Keratinocyte (primary cell): Measurements from ENCODE around the gene NAA15. TPM values are rescaled to one million over a fixed set of nuclear protein-coding genes. Genes with fewer than 3 reads are reported as not detected.

Source experiments
- DNase-seq: peaks from one replicate; pipeline ENCODE4 v3.0.0-alpha.2; 2011; ENCODE audit warnings: low read depth, missing footprints, low spot score
- FAIRE-seq: peaks from 2 replicates; lab custom pipeline; 2011; peaks lifted over from hg19 to GRCh38; lab: Jason Lieb, UNC
- H2AFZ ChIP-seq: 2 replicates; pipeline ENCODE4 v1.6.0; 2012; ENCODE audit warnings: low read length, control low read depth, inconsistent platforms; ENCODE audit not compliant: control insufficient read depth
- H3K27ac ChIP-seq: 2 replicates; pipeline ENCODE4 v1.5.1; 2011; ENCODE audit warnings: low read length; ENCODE audit not compliant: control insufficient read depth, insufficient read depth
- H3K27me3 ChIP-seq: 3 replicates; pipeline ENCODE4 v1.6.0; 2011; ENCODE audit warnings: low read length; ENCODE audit not compliant: control insufficient read depth, insufficient read depth; ENCODE audit errors: extremely low read depth
- H3K36me3 ChIP-seq, 2 experiments: 2 replicates in 1 of 2; 3 replicates in 1 of 2; pipeline ENCODE4 v1.5.1; 2011; ENCODE audit warnings: low read length in 2 of 2, mild to moderate bottlenecking in 1 of 2; ENCODE audit not compliant: control insufficient read depth in 2 of 2, insufficient read depth in 2 of 2; ENCODE audit errors: extremely low read depth in 1 of 2
- H3K4me1 ChIP-seq: 3 replicates; pipeline ENCODE4 v1.5.1; 2011; ENCODE audit warnings: low read length; ENCODE audit not compliant: control insufficient read depth, insufficient read depth; ENCODE audit errors: extremely low read depth
- H3K4me2 ChIP-seq: 3 replicates; pipeline ENCODE4 v1.6.0; 2011; ENCODE audit warnings: low read depth, low read length; ENCODE audit not compliant: control insufficient read depth, insufficient read depth; ENCODE audit errors: extremely low read depth
- H3K4me3 ChIP-seq, 3 experiments: fragments of 200-600 bp in 1 of 3; sonication (generic) in 1 of 3; 2 replicates in 2 of 3; 3 replicates in 1 of 3; pipeline ENCODE4 v1.5.1; 2011 to 2016; ENCODE audit warnings: low read length in 3 of 3, mild to moderate bottlenecking in 3 of 3, control low read depth in 2 of 3, inconsistent platforms in 1 of 3, low read depth in 1 of 3, mixed read lengths in 1 of 3, mixed run types in 1 of 3, moderate library complexity in 1 of 3; ENCODE audit not compliant: control insufficient read depth in 2 of 3, insufficient read depth in 2 of 3; ENCODE audit errors: extremely low read depth in 1 of 3
- H3K79me2 ChIP-seq: 2 replicates; pipeline ENCODE4 v1.6.0; 2012; ENCODE audit warnings: low read length; ENCODE audit not compliant: control insufficient read depth, insufficient read depth
- H3K9ac ChIP-seq: 3 replicates; pipeline ENCODE4 v1.6.0; 2011; ENCODE audit warnings: low read length; ENCODE audit not compliant: control insufficient read depth, insufficient read depth; ENCODE audit errors: extremely low read depth
- H3K9me1 ChIP-seq: 3 replicates; pipeline ENCODE4 v1.6.0; 2011; ENCODE audit warnings: low read length; ENCODE audit not compliant: control insufficient read depth, insufficient read depth; ENCODE audit errors: extremely low read depth
- H3K9me3 ChIP-seq: 2 replicates; pipeline ENCODE4 v1.5.1; 2012; ENCODE audit warnings: low read depth, low read length; ENCODE audit not compliant: control insufficient read depth
- H4K20me1 ChIP-seq: 3 replicates; pipeline ENCODE4 v1.6.0; 2011; ENCODE audit warnings: low read length; ENCODE audit not compliant: control insufficient read depth, insufficient read depth; ENCODE audit errors: extremely low read depth
- CTCF ChIP-seq, 3 experiments: IDR thresholded peaks in 1 of 3; conservative IDR thresholded peaks in 1 of 3; optimal IDR thresholded peaks in 1 of 3; 2 replicates in 2 of 3; 3 replicates in 1 of 3; pipeline versions ENCODE3 to v1.5.1; 2011; ENCODE audit warnings: low read length in 3 of 3, mild to moderate bottlenecking in 3 of 3, moderate library complexity in 2 of 3, control low read depth in 1 of 3, inconsistent platforms in 1 of 3; ENCODE audit not compliant: insufficient read depth in 2 of 3; ENCODE audit errors: extremely low read depth in 1 of 3
- EZH2 ChIP-seq: IDR thresholded peaks from one replicate; pipeline ENCODE4 v1.6.1; 2012; ENCODE audit warnings: inconsistent platforms, mild to moderate bottlenecking, low read length, moderate library complexity
- dilution Hi-C: fragments of 300-500 bp; cut with MboI; formaldehyde crosslinking; loops from one replicate; pipeline ENCODE4 v1.7.0; 2020; ENCODE audit warnings: low sequenced_read_pairs; ENCODE audit not compliant: extremely low pct_ligation_motif_present
- polyA plus RNA-seq, 5 experiments: library from polyadenylated mRNA; depleted of rRNA in 3 of 5; stranded (reverse) in 3 of 5; stranded (forward) in 1 of 5; unstranded in 1 of 5; fragments of >200 nt; gene quantifications; 1 replicate in 1 of 5; 2 replicates in 3 of 5; 3 replicates in 1 of 5; pipeline versions ENCODE4 v1.2.1 to v1.2.3, GENCODE V29; 2011 to 2012; ENCODE audit warnings: missing spikeins in 2 of 5, low read depth in 1 of 5, low replicate concordance in 1 of 5

NAA15 gene
- polyA plus RNA-seq, 1 donor (not counting 4 experiments of a cell fraction or from before 2014, with no cell fraction given): 37.2 TPM

GRCh38 chr4:139457318-139457717 is 156.0 kb downstream of the NAA15 start:
- DNase-seq: no peak
- Histone ChIP-seq H3K4me1 (peaks cover 24% of the 10 kb centered on the region), H2AFZ (no peak overlapping the region), H3K9me1 (peaks cover 3% of the 10 kb centered on the region), H3K9ac (no peak overlapping the region), H3K4me2 (no peak overlapping the region), H3K4me3 (no peak overlapping the region), H3K9me3 (no peaks in the 10 kb centered on the region), H3K27ac (no peak overlapping the region), H3K27me3 (no peaks in the 10 kb centered on the region), H3K36me3 (no peaks in the 10 kb centered on the region), H4K20me1 (no peaks in the 10 kb centered on the region), H3K79me2 (peaks cover 57% of the 10 kb centered on the region)
- dilution Hi-C loops: no loop called here
- TF ChIP-seq CTCF (optimal IDR thresholded peaks at IDR 0.05 in 1 of 3, IDR thresholded peaks at IDR 0.05 in 1 of 3, conservative IDR thresholded peaks at IDR 0.05 in 1 of 3; ENCODE audit: extremely low read depth in 1 of 3, insufficient read depth in 2 of 3, low read length in 3 of 3) (no peak), EZH2 (no peak)
- FAIRE-seq: no peak

- dilution Hi-C loops: no loop called here
- H4K20me1 ChIP-seq: no peaks in the 10 kb centered on the region
Observed at GRCh38 chr4:139458543-139458942, 157.2 kb downstream of the NAA15 start.

More at GRCh38 chr4:139458543-139458942, 157.2 kb downstream of the NAA15 start:
- Histone ChIP-seq H3K79me2 (peaks cover 61% of the 10 kb centered on the region), H3K36me3 (no peaks in the 10 kb centered on the region), H3K9ac (no peak overlapping the region), H3K27me3 (no peaks in the 10 kb centered on the region), H3K27ac (no peak overlapping the region), H2AFZ (no peak overlapping the region), H3K4me1 (peaks cover 23% of the 10 kb centered on the region), H3K4me3 (no peak overlapping the region), H3K9me1 (peaks cover 3% of the 10 kb centered on the region), H3K4me2 (peak overlapping the region; percentile 13), H3K9me3 (no peaks in the 10 kb centered on the region)
- peak; percentile 13 for FAIRE-seq
- TF ChIP-seq CTCF (optimal IDR thresholded peaks at IDR 0.05 in 1 of 3, IDR thresholded peaks at IDR 0.05 in 1 of 3, conservative IDR thresholded peaks at IDR 0.05 in 1 of 3; ENCODE audit: extremely low read depth in 1 of 3, insufficient read depth in 2 of 3, low read length in 3 of 3) (no peak), EZH2 (no peak)
- DNase-seq: no peak
